H9 (cell line): ENCODE data around the gene TXNL4A. TPM values are rescaled to one million over a fixed set of nuclear protein-coding genes. Genes with fewer than 3 reads are reported as not detected.

ENCODE experiments used
- DNase-seq: peaks from one replicate; pipeline ENCODE4 v3.0.0-alpha.2; 2017
- H2AFZ ChIP-seq: one replicate; pipeline ENCODE4 v1.6.1; 2013; ENCODE audit warnings: mild to moderate bottlenecking, low read length, control low read depth, moderate library complexity
- H2AK5ac ChIP-seq: 2 replicates; pipeline ENCODE4 v1.6.1; 2013; ENCODE audit warnings: low read length, control low read depth, mixed read lengths; ENCODE audit not compliant: insufficient read length
- H2BK120ac ChIP-seq: one replicate; pipeline ENCODE4 v1.6.1; 2013; ENCODE audit warnings: low read depth, mild to moderate bottlenecking, low read length, control low read depth, inconsistent platforms; ENCODE audit not compliant: poor library complexity, severe bottlenecking
- H2BK12ac ChIP-seq: 2 replicates; pipeline ENCODE4 v1.6.1; 2013; ENCODE audit warnings: low read length, control low read depth, mixed read lengths, low read depth; ENCODE audit not compliant: insufficient read length
- H2BK15ac ChIP-seq: 2 replicates; pipeline ENCODE4 v1.6.1; 2013; ENCODE audit warnings: low read depth, low read length, control low read depth
- H2BK20ac ChIP-seq: one replicate; pipeline ENCODE4 v1.6.1; 2013; ENCODE audit warnings: low read depth, mild to moderate bottlenecking, low read length, control low read depth, inconsistent platforms; ENCODE audit not compliant: poor library complexity, severe bottlenecking
- H2BK5ac ChIP-seq: 2 replicates; pipeline ENCODE4 v1.6.1; 2013; ENCODE audit warnings: low read length, control low read depth, mixed read lengths; ENCODE audit not compliant: insufficient read length
- H3K14ac ChIP-seq: 2 replicates; pipeline ENCODE4 v1.6.1; 2013; ENCODE audit warnings: low read length, control low read depth; ENCODE audit not compliant: insufficient read depth
- H3K18ac ChIP-seq: 2 replicates; pipeline ENCODE4 v1.6.1; 2013; ENCODE audit warnings: low read depth, mild to moderate bottlenecking, mixed read lengths, low read length, control low read depth; ENCODE audit not compliant: insufficient read length
- H3K23ac ChIP-seq: 2 replicates; pipeline ENCODE4 v1.6.1; 2013; ENCODE audit warnings: low read length, control low read depth, mixed read lengths, low read depth; ENCODE audit not compliant: insufficient read length
- H3K23me2 ChIP-seq: 2 replicates; pipeline ENCODE4 v1.6.1; 2013; ENCODE audit warnings: low read depth, mild to moderate bottlenecking, mixed read lengths, low read length, control low read depth; ENCODE audit not compliant: insufficient read length, poor library complexity, severe bottlenecking
- H3K27ac ChIP-seq: 2 replicates; pipeline ENCODE4 v1.5.1; 2013; ENCODE audit warnings: low read length, control low read depth, mixed read lengths, low read depth; ENCODE audit not compliant: insufficient read length
- H3K27me3 ChIP-seq: 2 replicates; pipeline ENCODE4 v1.6.1; 2013; ENCODE audit warnings: low read length, control low read depth, inconsistent platforms; ENCODE audit not compliant: insufficient read depth
- H3K4ac ChIP-seq: 2 replicates; pipeline ENCODE4 v1.6.1; 2013; ENCODE audit warnings: low read depth, mild to moderate bottlenecking, control low read depth, inconsistent platforms, low read length, moderate library complexity
- H3K4me1 ChIP-seq: 2 replicates; pipeline ENCODE4 v1.6.1; 2013; ENCODE audit warnings: low read length, control low read depth, inconsistent platforms; ENCODE audit not compliant: insufficient read depth
- H3K4me2 ChIP-seq: 2 replicates; pipeline ENCODE4 v1.6.1; 2013; ENCODE audit warnings: low read length, control low read depth, mixed read lengths; ENCODE audit not compliant: insufficient read length, insufficient read depth
- H3K56ac ChIP-seq: 2 replicates; pipeline ENCODE4 v1.6.1; 2013; ENCODE audit warnings: low read depth, mild to moderate bottlenecking, mixed read lengths, low read length, control low read depth; ENCODE audit not compliant: insufficient read length
- H3K79me1 ChIP-seq: 2 replicates; pipeline ENCODE4 v1.6.1; 2013; ENCODE audit warnings: low read depth, mild to moderate bottlenecking, moderate library complexity, low read length, control low read depth, inconsistent platforms; ENCODE audit not compliant: insufficient read depth, poor library complexity, severe bottlenecking
- H3K79me2 ChIP-seq: 2 replicates; pipeline ENCODE4 v1.6.1; 2013; ENCODE audit warnings: low read length, control low read depth, inconsistent platforms; ENCODE audit not compliant: insufficient read depth
- H3K9ac ChIP-seq: 2 replicates; pipeline ENCODE4 v1.6.1; 2013; ENCODE audit warnings: low read length, control low read depth, mixed read lengths; ENCODE audit not compliant: insufficient read length; ENCODE audit errors: extremely low read depth
- H3K9me3 ChIP-seq: one replicate; pipeline ENCODE4 v1.6.1; 2013; ENCODE audit warnings: low read depth, low read length, inconsistent platforms; ENCODE audit not compliant: control insufficient read depth
- H3T11ph ChIP-seq: one replicate; pipeline ENCODE4 v1.6.1; 2013; ENCODE audit warnings: mild to moderate bottlenecking, low read length, control low read depth, inconsistent platforms
- H4K20me1 ChIP-seq: one replicate; pipeline ENCODE4 v1.6.1; 2013; ENCODE audit not compliant: control insufficient read depth, insufficient read length, insufficient read depth
- H4K5ac ChIP-seq: 2 replicates; pipeline ENCODE4 v1.6.1; 2013; ENCODE audit warnings: low read depth, mild to moderate bottlenecking, mixed read lengths, low read length, control low read depth; ENCODE audit not compliant: insufficient read length
- H4K8ac ChIP-seq: replicated peaks from 2 replicates; pipeline ENCODE4 v1.6.1; 2013; ENCODE audit warnings: low read length, control low read depth, mixed read lengths, low read depth; ENCODE audit not compliant: insufficient read length
- H4K91ac ChIP-seq: 2 replicates; pipeline ENCODE4 v1.6.1; 2013; ENCODE audit warnings: low read depth, mild to moderate bottlenecking, moderate library complexity, mixed read lengths, low read length, control low read depth; ENCODE audit not compliant: insufficient read length
- H3K27ac Mint-ChIP-seq, 3 experiments: 2 replicates in 2 of 3; 3 replicates in 1 of 3; pipeline ENCODE4 v1.8.0; 2020 to 2021; ENCODE audit warnings: mixed read lengths in 3 of 3, mild to moderate bottlenecking in 1 of 3, moderate library complexity in 1 of 3
- H3K27me3 Mint-ChIP-seq: 2 replicates; pipeline ENCODE4 v1.8.0; 2021; ENCODE audit warnings: low read depth, mild to moderate bottlenecking, moderate library complexity, mixed read lengths
- H3K36me3 Mint-ChIP-seq, 3 experiments: 2 replicates in 2 of 3; 3 replicates in 1 of 3; pipeline ENCODE4 v1.8.0; 2020 to 2021; ENCODE audit warnings: low read depth in 3 of 3, mixed read lengths in 3 of 3; ENCODE audit not compliant: insufficient read depth in 1 of 3
- H3K4me1 Mint-ChIP-seq, 2 experiments: 2 replicates each; pipeline ENCODE4 v1.8.0; 2020; ENCODE audit warnings: mixed read lengths in 2 of 2
- H3K4me3 Mint-ChIP-seq, 2 experiments: 2 replicates in 1 of 2; 3 replicates in 1 of 2; pipeline ENCODE4 v1.8.0; 2020 to 2021; ENCODE audit warnings: mild to moderate bottlenecking in 2 of 2, mixed read lengths in 2 of 2, moderate library complexity in 1 of 2
- H3K9me3 Mint-ChIP-seq, 2 experiments: 2 replicates in 1 of 2; 3 replicates in 1 of 2; pipeline ENCODE4 v1.8.0; 2020; ENCODE audit warnings: mild to moderate bottlenecking in 2 of 2, mixed read lengths in 2 of 2, moderate library complexity in 1 of 2
- CTCF ChIP-seq: fragments of 200-600 bp; sonication (generic); conservative IDR thresholded peaks from 3 replicates; pipeline ENCODE4 v1.8.0; 2021; ENCODE audit warnings: antibody characterized with exemption, mild to moderate bottlenecking
- WGBS: extraction: QIAGEN DNeasy Blood & Tissue Kit; methylation state at CpG from one replicate; pipeline ENCODE4 v1.1.7; 2013; ENCODE audit warnings: missing lambda C conversion rate, low lambda C conversion rate, mixed read lengths; ENCODE audit not compliant: insufficient read length; ENCODE audit errors: extremely low coverage; 5-methylcytosine and 5-hydroxymethylcytosine counted together
- total RNA-seq: library from RNA; stranded (reverse); gene quantifications from 2 replicates; pipeline ENCODE4 v1.2.1, GENCODE V29; 2021

TXNL4A gene
- total RNA-seq, 1 experiment from 2014 or later, result 163 TPM

- peaks cover 28 to 29% of the 10 kb centered on the region in 2 experiments for H3K9me3 Mint-ChIP-seq
- WGBS, result 100% methylated on average over 2 of the region's 21 CpGs
These were observed 61.4 kb downstream of the TXNL4A start for GRCh38 chr18:79926715-79927606.

More at GRCh38 chr18:79926715-79927606, 61.4 kb downstream of the TXNL4A start:
- Histone ChIP-seq H4K5ac (no peak overlapping the region), H3K4me1 (no peaks in the 10 kb centered on the region), H4K91ac (no peak overlapping the region), H4K20me1 (no peaks in the 10 kb centered on the region), H3K9me3 (peaks cover 5% of the 10 kb centered on the region), H2BK5ac (no peak overlapping the region), H3K4me2 (no peak overlapping the region), H2AFZ (no peak overlapping the region), H3K23ac (no peak overlapping the region), H3K14ac (no peak overlapping the region), H3K9ac (no peak overlapping the region), H3T11ph (no peak overlapping the region), H3K27ac (no peak overlapping the region), H3K56ac (no peak overlapping the region), H4K8ac (no peak overlapping the region), H3K79me1 (no peaks in the 10 kb centered on the region), H2BK15ac (no peak overlapping the region), H3K23me2 (no peaks in the 10 kb centered on the region), H3K18ac (no peak overlapping the region), H3K79me2 (no peaks in the 10 kb centered on the region), H3K27me3 (no peaks in the 10 kb centered on the region; the same call in 1 of the 2 replicates), H2BK20ac (no peak overlapping the region), H2BK12ac (no peak overlapping the region), H2AK5ac (no peak overlapping the region), H2BK120ac (no peak overlapping the region), H3K4ac (no peak overlapping the region)
- DNase-seq, result peak; percentile 25
- H3K27ac Mint-ChIP-seq, result 0 out of 7 replicates have a peak overlapping the region, but pooled peaks of 1 of the 3 experiments have one; percentile 74
- peaks cover 13% of the 10 kb centered on the region in 2 experiments for H3K4me1 Mint-ChIP-seq
- no peak overlapping the region for H3K4me3 Mint-ChIP-seq
- peaks cover 14 to 37% (median 16%) of the 10 kb centered on the region in 3 experiments for H3K36me3 Mint-ChIP-seq
- no peak for TF ChIP-seq CTCF
- H3K27me3 Mint-ChIP-seq, result peaks cover 2% of the 10 kb centered on the region; the same call in 1 of the 2 replicates
